NCI-H748 (cell line): ENCODE data around the gene SEC63.
"Not testable (repeated sequence)": the region's sequence is repeated elsewhere in the genome, so short reads cannot be mapped to it uniquely, and the experiment has no call there.

Experiments
- DNase-seq: peaks from one replicate; lab custom pipeline; 2025; ENCODE audit not compliant: unreplicated experiment; lab: John Stamatoyannopoulos, UW

Gene SEC63

DNA sequence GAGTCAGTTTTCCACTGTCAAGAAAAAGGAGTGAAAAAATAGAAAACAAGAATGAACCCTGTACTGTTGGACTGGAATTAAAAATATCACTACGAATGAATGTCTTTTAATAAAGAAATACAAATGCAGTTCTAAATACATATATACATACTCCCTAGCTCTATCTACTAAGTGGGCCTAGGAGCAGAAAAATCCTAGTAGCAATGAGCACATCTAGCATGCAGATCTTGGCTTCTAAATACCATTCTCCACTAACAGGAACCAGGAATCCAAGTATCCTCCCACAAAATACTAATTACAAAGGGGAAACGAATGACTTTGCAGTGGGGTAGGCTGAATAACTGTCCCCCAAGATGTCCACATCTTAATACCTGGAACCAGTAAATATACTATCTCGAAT, 25.4 kb downstream of the SEC63 start:
- DNase-seq, result no peak

DNA sequence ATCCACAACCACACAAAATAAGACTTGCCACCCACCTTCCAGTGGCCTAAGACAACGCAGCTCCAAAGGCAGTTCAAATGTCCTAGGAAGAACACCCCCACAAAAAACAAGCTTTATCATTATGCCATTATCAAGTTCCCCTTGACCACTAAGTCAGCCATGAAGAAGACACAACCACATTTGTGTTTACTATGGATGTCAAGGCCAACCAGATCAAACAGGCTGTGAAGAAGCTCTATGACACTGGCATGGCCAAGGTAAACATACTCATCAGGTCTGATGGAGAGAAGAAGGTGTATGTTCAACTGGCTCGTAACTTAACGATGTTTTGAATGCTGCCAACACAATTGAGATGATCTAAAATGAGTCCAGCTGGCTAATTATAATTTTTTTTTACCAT, 26.1 kb downstream of the SEC63 start:
- peak; percentile 13 for DNase-seq

DNA sequence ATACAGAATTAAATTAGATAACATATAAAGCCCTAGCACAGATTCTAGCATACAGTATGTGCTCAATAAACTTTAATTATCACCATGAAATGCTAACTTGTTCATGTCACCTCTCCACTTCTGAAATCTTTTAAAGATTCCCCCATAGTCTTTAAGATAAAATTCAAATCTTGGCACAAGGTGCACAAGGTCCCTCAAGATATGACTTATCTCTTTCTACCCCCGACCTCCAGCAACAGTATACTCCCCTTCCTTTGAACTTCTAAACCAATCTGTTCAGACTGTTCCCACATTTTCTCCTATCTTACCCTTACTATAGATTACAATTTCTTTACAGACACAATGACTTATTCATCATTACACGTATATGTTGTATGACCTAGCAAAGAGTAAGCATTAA, 29.0 kb downstream of the SEC63 start:
- DNase-seq, result no peak

DNA sequence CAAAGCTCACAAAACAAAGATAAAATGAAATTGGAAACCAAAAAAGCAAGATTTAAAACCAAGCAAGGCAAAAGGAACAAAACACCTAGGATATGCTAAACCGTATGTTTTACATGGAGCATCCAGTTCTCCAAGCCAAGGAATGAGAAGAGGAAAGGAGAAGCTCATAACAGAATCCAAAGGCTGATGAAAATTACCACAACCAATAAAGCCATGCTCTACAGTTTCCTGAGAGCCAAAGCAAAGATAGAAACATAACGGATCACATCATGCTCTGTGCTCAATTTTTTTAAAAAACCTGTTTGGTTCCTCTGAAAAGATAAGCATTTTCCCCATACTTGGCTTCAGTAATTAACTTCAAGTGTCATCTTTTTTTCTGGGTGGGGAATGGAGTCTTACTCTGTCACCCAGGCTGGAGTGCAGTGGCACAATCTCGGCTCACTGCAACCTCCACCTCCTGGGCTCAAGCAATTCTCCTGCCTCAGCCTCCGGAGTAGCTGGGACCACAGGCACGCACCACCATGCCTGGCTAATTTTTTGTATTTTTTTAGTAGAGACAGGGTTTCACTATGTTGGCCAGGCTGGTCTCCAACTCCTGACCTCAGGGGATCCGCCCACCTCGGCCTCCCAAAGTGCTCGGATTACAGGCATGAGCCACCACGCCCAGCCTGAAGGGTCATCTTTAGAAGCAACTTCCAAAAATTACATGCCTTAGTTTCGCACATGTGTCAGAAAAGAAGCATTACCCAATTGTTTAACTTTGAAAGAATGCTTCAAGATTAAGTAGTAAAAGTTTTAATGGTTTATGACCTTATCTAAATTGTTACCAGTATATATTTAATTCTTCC, 31.1 kb downstream of the SEC63 start:
- not testable (repeated sequence) for DNase-seq

DNA sequence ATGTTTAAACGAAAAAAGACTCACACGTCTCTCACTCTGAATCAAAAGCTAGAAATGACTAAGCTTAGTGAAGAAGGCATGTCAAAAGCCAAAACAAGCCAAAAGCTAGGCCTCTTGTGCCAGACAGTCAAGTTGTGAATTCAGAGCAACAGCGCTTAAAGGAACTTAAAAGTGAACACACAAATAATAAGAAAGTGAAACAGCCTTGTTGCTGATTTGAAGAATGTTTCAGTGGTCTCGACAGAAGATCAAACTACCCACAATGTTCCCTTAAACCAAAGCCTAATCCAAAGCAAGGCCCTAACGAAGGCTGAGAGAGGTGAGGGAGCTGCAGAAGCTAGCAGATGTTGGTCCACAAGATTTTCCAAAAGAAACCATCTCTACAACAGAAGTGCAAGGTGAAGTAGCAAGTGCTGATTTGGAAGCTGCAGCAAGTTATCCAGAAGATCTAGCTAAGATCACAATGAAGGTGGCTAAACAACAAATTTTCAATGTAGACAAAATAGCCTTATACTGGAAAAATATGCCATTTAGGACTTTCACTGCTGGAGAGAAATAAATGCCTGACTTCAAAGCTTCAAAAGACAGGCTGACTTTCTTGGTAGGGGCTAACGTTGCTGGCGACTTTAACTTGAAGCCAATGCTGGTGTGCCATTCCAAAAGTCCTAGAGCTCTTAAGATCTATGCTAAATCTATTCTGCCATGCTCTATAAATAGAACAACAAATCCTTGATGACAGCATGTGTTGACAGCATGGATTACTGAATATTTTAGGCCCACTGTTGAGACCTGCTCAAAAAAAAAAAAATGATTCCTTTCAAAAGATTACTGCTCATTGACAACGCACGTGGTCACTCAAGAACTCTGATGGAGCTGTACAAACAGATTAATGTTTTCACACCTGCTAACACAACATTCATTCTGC, 40.3 kb downstream of the SEC63 start:
- peak; percentile 7 for DNase-seq

DNA sequence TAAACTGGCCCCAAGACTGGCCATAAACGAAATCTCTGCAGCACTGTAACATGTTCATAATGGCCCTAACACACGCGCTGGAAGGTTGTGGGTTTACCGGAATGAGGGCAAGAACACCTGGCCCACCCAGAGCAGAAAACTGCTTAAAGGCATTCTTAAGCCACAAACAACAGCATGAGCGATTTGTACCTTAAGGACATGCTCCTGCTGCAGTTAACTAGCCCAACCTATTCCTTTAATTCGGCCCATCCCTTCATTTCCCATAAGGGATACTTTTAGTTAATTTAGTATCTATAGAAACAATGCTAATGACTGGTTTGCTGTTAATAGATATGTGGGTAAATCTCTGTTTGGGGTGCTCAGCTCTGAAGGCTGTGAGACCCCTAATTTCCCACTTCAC, 41.0 kb downstream of the SEC63 start:
- not testable (repeated sequence) for DNase-seq

DNA sequence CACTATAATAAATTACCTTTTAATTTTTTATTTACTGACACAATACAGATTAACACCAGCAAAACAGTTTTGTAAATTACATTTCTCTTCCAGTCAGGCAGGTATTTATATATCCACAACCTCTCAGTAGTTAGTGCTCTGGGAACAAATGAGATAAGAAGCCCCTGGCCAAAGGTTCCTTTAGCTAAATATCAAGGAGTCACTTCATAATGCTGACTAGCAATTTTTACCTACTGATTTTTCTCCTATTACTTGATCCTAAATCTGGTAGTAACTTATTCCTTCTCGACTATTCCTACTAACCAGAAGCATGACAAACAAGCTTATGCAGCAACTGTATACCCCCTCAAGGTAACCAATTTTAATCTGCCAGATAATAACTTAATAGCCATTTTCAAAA, 46.3 kb downstream of the SEC63 start:
- no peak for DNase-seq

DNA sequence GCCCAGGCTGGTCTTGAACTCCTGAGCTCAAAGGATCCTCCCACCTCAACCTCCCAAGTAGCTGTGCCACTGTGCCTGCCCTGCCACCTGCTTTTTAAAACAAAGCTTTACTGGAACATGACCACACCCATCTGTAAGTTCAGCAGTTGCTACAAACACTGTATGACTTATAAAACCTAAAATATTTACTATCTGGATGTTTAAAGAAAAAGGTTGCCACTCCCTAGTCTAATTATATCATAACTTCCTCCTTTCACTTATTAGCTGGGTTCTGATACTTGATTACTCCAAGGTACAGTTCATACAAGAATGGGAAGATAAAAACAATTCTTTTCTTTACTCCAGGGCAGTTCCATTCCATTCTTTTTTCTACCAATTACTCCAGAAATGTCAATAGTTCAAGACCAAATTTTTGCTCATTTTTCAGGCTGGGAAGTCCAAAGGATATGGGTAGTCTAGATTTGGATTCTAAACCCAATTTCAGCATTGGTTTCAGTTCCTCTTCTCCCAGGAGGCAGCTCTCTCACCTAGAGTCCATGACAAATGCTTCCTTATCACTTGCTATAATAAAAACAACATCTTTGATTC, 63.1 kb downstream of the SEC63 start:
- peak; percentile 3 for DNase-seq

DNA sequence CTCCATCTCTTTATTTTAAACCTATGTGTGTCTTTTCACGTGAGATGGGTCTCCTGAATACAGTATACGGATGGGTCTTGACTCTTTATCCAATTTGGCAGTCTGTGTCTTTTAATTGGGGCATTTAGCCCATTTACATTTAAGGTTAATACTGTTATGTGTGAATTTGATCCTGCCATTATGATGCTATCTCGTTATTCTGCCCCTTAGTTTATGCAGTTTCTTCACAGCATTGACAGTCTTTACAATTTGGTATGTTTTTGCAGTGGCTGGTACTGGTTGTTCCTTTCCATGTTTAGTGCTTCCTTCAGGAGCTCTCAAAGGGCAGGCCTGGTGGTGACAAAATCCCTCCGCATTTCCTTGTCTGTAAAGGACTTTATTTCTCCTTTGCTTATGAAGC, 67.6 kb downstream of the SEC63 start:
- not testable (repeated sequence) for DNase-seq

DNA sequence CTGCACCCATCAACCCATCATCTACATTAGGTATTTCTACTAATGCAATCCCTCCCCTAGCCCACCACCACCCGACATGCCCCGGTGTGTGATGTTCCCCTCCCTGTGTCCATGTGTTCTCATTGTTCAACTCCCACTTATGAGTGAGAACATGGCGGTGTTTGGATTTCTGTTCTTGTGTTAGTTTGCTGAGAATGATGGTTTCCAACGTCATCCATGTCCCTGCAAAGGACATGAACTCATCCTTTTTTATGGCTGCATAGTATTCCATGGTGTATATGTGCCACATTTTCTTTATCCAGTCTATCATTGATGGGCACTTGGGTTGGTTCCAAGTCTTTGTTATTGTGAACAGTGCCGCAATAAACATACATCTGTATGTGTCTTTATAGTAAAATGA, 72.1 kb downstream of the SEC63 start:
- DNase-seq, result not testable (repeated sequence)

DNA sequence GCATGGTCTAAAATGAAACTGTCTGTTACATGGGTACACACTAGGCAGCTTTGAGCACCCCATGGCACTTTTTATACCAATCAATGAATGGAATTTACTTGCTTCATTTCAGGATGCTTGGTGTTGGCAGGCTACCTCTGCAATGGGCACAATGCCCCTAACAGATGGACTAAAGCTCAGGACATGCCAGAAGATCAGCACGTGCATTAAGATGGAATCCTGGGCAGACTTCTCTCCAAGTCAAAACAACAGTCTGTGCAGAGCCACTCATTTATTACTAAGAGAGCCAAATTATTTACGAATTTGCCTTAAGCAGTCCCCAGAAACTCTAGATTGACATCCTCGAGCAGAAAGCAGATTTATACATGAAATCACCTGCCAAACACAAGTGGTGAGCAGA, 78.1 kb downstream of the SEC63 start:
- no peak for DNase-seq

DNA sequence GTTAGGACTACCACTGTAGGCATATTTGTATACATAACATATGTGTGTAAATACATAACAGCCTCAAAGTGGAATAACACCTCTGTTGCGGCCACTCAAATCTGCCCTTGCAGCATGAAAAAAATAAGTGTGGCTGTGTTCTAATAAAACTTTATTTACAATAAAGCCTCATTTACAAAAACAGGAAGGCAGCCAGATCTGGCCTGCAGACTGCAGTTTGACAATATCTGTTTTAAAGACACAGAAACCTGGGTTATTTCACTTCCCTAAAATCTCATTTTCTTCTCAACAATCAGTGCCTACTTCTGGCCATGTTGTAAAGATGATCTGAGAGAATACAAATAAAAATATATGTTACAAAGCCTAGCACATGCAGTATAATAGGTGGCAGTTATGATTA, 80.0 kb downstream of the SEC63 start:
- DNase-seq, result no peak

DNA sequence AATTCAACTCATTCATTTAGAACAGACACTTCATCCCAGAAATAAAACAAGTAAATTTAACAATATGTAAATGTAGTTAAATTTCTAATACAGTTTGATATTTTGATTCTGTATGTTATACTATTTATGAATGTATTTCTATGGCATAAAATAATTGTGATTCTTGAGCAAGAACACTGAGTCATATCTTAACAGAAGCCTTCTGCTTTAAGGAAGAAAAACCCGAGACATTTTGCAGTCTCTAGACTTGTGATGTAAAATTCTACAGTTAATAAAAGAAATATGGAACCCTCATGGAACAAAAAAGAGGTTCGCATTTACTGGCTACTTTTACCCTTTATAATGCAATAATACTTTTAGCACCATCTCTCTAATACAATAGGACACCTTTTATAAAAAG, 86.0 kb downstream of the SEC63 start:
- DNase-seq, result no peak

DNA sequence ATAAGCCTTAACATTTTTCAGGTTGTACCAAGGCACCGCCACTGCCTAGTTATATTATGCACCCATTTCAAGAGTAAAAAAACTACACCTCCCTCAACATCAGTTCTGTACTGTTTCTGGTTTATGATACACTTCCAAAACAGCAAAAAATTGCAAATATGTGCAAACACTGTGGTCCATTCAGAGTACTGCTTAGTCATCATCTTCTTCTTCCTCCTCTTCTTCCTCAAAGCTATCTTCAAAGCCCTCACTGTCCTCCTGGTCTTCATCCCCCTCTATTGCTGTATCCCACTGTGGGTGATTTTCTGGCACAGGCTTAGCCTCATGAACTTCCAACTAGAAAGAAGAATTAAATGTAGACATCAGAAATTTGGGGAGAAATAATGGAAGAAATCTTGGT, 86.5 kb downstream of the SEC63 start:
- DNase-seq, result not testable (repeated sequence)

DNA sequence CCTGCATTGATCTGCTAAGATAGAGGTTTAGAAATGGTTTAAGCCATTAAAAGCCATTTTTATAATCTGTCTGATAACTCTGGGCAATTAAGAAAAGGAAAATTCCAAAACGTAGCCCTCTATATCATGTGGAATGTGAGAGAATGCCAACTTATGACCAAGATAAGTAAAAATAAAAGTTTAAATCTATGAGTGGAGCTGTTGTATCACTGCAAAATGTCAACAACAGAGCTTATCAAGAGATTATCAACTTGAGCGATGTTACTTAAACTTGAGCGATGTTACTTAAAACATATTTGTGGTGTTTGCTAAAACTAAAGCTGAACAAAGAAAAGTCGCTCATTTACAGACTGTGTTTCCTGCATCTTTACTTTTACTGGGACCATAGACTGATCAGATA, 87.0 kb downstream of the SEC63 start:
- DNase-seq, result no peak

DNA sequence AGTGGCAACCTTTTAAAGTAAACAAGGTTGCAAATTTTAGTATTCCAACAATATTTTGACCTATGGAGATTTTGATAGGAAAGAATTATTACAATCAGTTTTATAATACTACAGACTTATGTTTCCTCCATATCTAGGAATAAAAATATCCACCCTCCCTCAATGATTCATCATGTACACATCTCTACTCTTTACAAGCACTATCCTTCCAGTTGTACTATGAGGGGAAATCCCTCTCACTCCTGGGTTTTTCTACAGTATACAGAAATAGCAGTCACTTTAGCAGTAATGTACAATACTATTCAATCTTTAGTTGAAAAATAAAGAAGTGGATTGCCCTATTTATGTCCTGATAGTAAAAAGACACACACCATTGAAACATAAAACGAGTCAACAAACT, 87.6 kb downstream of the SEC63 start:
- DNase-seq, result no peak

DNA sequence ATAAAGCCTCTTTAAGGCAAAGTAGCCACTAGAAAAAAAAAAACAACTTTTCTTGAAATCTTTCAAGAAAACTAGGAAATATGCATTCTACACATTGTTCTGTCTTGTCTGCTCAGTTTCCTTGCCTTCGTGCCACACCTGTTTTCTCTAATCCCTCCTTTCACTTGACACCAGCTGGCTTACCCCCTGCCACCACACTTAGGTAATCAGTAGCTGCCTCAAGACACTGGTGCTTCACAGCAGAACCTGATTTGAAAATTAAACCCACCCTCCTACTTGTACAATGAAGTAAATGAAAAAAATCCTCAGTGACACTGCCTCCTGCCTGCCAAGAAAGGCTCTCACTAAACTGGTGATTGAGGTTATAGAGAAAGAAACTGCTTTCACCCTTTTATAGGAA, 88.1 kb downstream of the SEC63 start:
- DNase-seq, result no peak

DNA sequence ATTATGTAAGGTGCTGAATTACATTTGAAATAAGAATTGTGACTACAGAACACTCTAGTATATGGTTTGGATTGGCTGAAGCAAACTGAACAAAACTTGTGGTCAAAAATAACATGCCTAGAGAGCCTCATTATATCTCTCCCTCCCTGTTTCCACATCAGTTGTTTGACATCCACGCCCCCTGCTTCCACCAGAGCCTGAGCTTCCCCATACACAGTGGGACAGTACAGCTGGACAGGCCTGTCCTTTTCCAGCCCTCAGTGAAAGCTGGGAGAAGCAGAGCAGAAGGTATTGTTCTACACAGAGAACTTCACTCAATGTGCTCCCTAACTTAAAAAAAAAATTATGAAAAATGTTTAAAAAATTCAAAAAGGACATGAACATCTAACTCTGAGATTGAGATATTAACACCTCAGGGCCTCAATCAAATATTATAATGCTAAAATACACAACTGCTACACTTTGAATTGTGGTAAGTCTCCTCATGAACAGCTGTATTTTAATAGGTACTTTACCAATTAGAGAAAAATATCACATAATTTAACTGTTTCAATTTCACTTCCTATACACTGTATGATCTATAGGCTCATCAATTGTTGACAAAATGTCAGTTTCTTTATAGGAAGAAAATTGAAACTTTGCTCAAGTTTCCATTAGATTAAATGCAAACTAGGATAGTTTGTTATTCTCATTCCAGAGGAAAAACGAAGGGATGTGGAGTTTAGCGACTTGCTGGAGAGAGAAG, 89.0 kb downstream of the SEC63 start:
- DNase-seq, result no peak

DNA sequence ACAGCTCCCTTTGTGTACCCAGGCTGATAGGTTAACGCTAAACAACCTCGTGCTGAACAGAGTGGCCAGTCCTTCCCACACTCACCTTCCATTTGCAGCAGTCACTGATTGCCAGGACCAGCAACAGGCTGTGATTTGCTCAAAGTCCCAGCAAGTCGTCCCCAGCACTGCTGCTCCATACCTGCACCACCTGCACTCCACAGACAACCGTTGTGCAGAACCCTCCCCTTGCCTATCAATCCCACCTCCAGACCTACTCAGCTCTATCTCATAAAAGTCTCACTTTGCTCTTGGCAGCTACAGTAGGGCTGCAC, 90.7 kb downstream of the SEC63 start:
- no peak for DNase-seq

DNA sequence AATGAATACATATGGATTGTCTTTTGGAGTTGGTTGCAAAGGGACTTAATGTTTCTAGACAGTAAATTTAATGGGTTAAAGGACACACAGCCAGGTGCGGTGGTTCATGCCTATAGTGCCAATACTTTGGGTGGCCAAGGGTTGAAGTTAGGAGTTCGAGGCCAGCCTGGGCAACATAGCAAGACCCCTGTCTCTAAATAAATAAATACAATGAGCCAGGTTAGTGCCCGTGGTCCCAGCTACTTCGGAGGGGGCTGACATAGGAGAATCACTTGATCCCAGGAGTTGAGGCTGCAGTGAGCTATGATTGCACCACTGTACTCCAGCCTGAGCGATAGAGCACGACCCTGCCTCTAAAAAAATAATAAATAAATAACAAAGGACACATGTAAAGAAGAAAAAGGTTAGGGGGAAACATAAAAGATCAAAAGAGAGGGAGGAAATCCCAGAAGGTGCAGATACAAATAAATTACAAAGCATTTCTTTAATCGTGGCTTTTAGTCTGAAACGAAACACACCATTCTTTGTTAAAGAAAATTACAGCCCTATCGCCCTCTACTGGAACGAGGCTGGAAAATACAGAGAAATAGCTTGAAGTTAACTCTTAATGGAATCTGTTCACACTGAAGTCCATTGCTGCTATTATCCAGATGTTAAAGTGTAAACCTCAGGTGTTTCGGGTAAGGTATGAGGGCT, 91.3 kb downstream of the SEC63 start:
- peak; percentile 56 for DNase-seq
